GM23338 (cell line): Measurements from ENCODE around the gene CPTP. TPM values are rescaled to one million over a fixed set of nuclear protein-coding genes. Genes with fewer than 3 reads are reported as not detected.
A peak's percentile ranks its signal among the peaks of the same experiment; 100 is the strongest.

Experiments used
- ATAC-seq: fragments of 200-7000 bp; cut with Tn5 transposase; 3 replicates; pipeline ENCODE4 v1.9.1; 2020
- DNase-seq: peaks from one replicate; pipeline ENCODE4 v3.0.0-alpha.2; 2015; ENCODE audit warnings: low spot score
- H2AFZ ChIP-seq: fragments of 200-600 bp; sonication (generic); 2 replicates; pipeline ENCODE4 v1.8.0; 2016; ENCODE audit warnings: antibody characterized with exemption, mild to moderate bottlenecking, moderate library complexity
- H3F3A ChIP-seq: fragments of 200-600 bp; sonication (generic); replicated peaks from 2 replicates; pipeline ENCODE4 v1.8.0; 2017; ENCODE audit warnings: antibody characterized with exemption, mixed run types, low read depth
- H3K27ac ChIP-seq: fragments of 200-600 bp; sonication (generic); 2 replicates; pipeline ENCODE4 v1.6.1; 2016; ENCODE audit warnings: low read depth
- H3K27me3 ChIP-seq: fragments of 200-600 bp; sonication (generic); 2 replicates; pipeline ENCODE4 v1.8.0; 2016; ENCODE audit warnings: mild to moderate bottlenecking, mixed run types, moderate library complexity; ENCODE audit not compliant: insufficient read depth
- H3K36me3 ChIP-seq: fragments of 200-600 bp; sonication (generic); 2 replicates; pipeline ENCODE4 v1.8.0; 2016; ENCODE audit warnings: mild to moderate bottlenecking; ENCODE audit not compliant: insufficient read depth
- H3K4me1 ChIP-seq: fragments of 200-600 bp; sonication (generic); 2 replicates; pipeline ENCODE4 v1.8.0; 2016; ENCODE audit warnings: mild to moderate bottlenecking, moderate library complexity; ENCODE audit not compliant: insufficient read depth
- H3K4me2 ChIP-seq: fragments of 200-600 bp; sonication (generic); 2 replicates; pipeline ENCODE4 v1.7.1; 2017; ENCODE audit warnings: mixed run types
- H3K4me3 ChIP-seq: fragments of 200-600 bp; sonication (generic); 2 replicates; pipeline ENCODE4 v1.6.1; 2016; ENCODE audit warnings: mixed run types
- H3K79me2 ChIP-seq: fragments of 200-600 bp; sonication (generic); replicated peaks from 2 replicates; pipeline ENCODE4 v1.8.0; 2017; ENCODE audit warnings: mild to moderate bottlenecking; ENCODE audit not compliant: insufficient read depth
- H3K9me2 ChIP-seq: fragments of 200-600 bp; sonication (generic); 2 replicates; pipeline ENCODE4 v1.8.0; 2017; ENCODE audit not compliant: insufficient read depth
- H4K20me1 ChIP-seq: fragments of 200-600 bp; sonication (generic); replicated peaks from 2 replicates; pipeline ENCODE4 v1.8.0; 2017; ENCODE audit warnings: mild to moderate bottlenecking; ENCODE audit not compliant: insufficient read depth
- H3K27ac Mint-ChIP-seq: 2 replicates; pipeline ENCODE4 v1.8.0; 2020; ENCODE audit warnings: inconsistent platforms, mild to moderate bottlenecking, moderate library complexity, mixed read lengths
- H3K27me3 Mint-ChIP-seq: 3 replicates; pipeline ENCODE4 v1.8.0; 2022; ENCODE audit warnings: low read depth, mild to moderate bottlenecking, moderate library complexity, mixed read lengths, inconsistent platforms; ENCODE audit not compliant: insufficient read depth, poor library complexity
- H3K36me3 Mint-ChIP-seq: 3 replicates; pipeline ENCODE4 v1.8.0; 2021; ENCODE audit warnings: low read depth, mild to moderate bottlenecking, inconsistent platforms, moderate library complexity, mixed read lengths
- H3K4me1 Mint-ChIP-seq: 3 replicates; pipeline ENCODE4 v1.8.0; 2020; ENCODE audit warnings: mild to moderate bottlenecking, inconsistent platforms, mixed read lengths
- H3K4me3 Mint-ChIP-seq: 3 replicates; pipeline ENCODE4 v1.8.0; 2021; ENCODE audit warnings: moderate library complexity, mild to moderate bottlenecking, inconsistent platforms, mixed read lengths
- H3K9me3 Mint-ChIP-seq: 3 replicates; pipeline ENCODE4 v1.8.0; 2020; ENCODE audit warnings: moderate library complexity, mild to moderate bottlenecking, inconsistent platforms, mixed read lengths
- CTCF ChIP-seq, 2 experiments: fragments of 200-600 bp in 1 of 2; sonication (generic) in 1 of 2; conservative IDR thresholded peaks; 2 replicates each; pipeline versions ENCODE4 v1.5.1 to v1.6.1; 2016 to 2017; ENCODE audit warnings: antibody characterized with exemption in 2 of 2, low read depth in 2 of 2, mild to moderate bottlenecking in 2 of 2, moderate library complexity in 1 of 2
- ETS1 ChIP-seq: IDR thresholded peaks from 2 replicates; pipeline ENCODE4 v1.6.1; 2016; ENCODE audit warnings: antibody characterized with exemption
- JUNB ChIP-seq: IDR thresholded peaks from one replicate; pipeline ENCODE4 v1.6.1; 2016; ENCODE audit warnings: antibody characterized with exemption; ENCODE audit not compliant: unreplicated experiment
- POLR2AphosphoS5 ChIP-seq: IDR thresholded peaks from 2 replicates; pipeline ENCODE4 v1.6.1; 2016; ENCODE audit warnings: antibody characterized with exemption, low read depth
- polyA plus RNA-seq: library from polyadenylated mRNA; unstranded; fragments of >200 nt; fragmentation: Nextera tagmentation; extraction: Ambion mirVana; gene quantifications from 2 replicates; pipeline ENCODE4 v1.2.1, GENCODE V29; 2016
- total RNA-seq: library from RNA; depleted of rRNA; stranded (reverse); fragments of >200 nt; shearing (Covaris generic); gene quantifications from 2 replicates; pipeline ENCODE4 v1.2.3, GENCODE V29; 2014

Gene CPTP
- total and polyA plus RNA-seq, 2 experiments from 2014 or later: 8.1 to 13.5 TPM

GRCh38 chr1:1351511-1352427, 27.2 kb downstream of the CPTP start:
- peaks cover 24% of the 10 kb centered on the region for H3K4me1 Mint-ChIP-seq
- Histone ChIP-seq H3K27me3 (peaks cover 28% of the 10 kb centered on the region), H3K9me2 (no peaks in the 10 kb centered on the region), H2AFZ (no peak overlapping the region), H3K4me2 (peak overlapping the region; percentile 69), H3F3A (peaks cover 25% of the 10 kb centered on the region), H3K36me3 (no peaks in the 10 kb centered on the region), H3K4me1 (peaks cover 25% of the 10 kb centered on the region), H3K27ac (no peak overlapping the region), H4K20me1 (no peaks in the 10 kb centered on the region; the same call in none of the 2 replicates), H3K79me2 (peaks cover 7% of the 10 kb centered on the region), H3K4me3 (peak overlapping the region; percentile 49)
- ATAC-seq (no peak), DNase-seq (peak; percentile 40)
- no peaks in the 10 kb centered on the region for H3K9me3 Mint-ChIP-seq
- TF ChIP-seq ETS1 (no peak), POLR2AphosphoS5 (peak; percentile 16; the same call in 1 of the 2 replicates)
- no peaks in the 10 kb centered on the region for H3K36me3 Mint-ChIP-seq
- H3K27ac Mint-ChIP-seq: no peak overlapping the region; the same call in 1 of the 2 replicates
- peaks cover 32% of the 10 kb centered on the region for H3K27me3 Mint-ChIP-seq
- H3K4me3 Mint-ChIP-seq: peak overlapping the region; percentile 57

- Mint-ChIP-seq H3K4me1 (peaks cover 19% of the 10 kb centered on the region), H3K4me3 (peak overlapping the region; percentile 56; the same call in 2 of the 3 replicates), H3K9me3 (no peaks in the 10 kb centered on the region), H3K27ac (no peak overlapping the region), H3K27me3 (peaks cover 34% of the 10 kb centered on the region), H3K36me3 (no peaks in the 10 kb centered on the region)
- TF ChIP-seq POLR2AphosphoS5 (peak; percentile 5; the same call in 1 of the 2 replicates), ETS1 (no peak), JUNB (no peak), CTCF (conservative IDR thresholded peaks at IDR 0.05; ENCODE audit: low read depth in 2 of 2) (no peak)
- peak overlapping the region; percentile 90 for H3K4me2 ChIP-seq
- no peaks in the 10 kb centered on the region for H3K79me2 ChIP-seq
- no peak overlapping the region for H3K27ac ChIP-seq
- peak overlapping the region; percentile 69 for H3K4me3 ChIP-seq
- peaks cover 25% of the 10 kb centered on the region for H3F3A ChIP-seq
- ATAC-seq: no peak
- DNase-seq: no peak
- no peak overlapping the region for H2AFZ ChIP-seq
- H4K20me1 ChIP-seq: no peaks in the 10 kb centered on the region; the same call in 1 of the 2 replicates
- H3K27me3 ChIP-seq: peaks cover 28% of the 10 kb centered on the region
- no peaks in the 10 kb centered on the region for H3K36me3 ChIP-seq
- peaks cover 25% of the 10 kb centered on the region for H3K4me1 ChIP-seq
- H3K9me2 ChIP-seq: no peaks in the 10 kb centered on the region
Observed at GRCh38 chr1:1352786-1353388, 28.3 kb downstream of the CPTP start.
